Rectal smooth muscle tissue (tissue), 1 donor: ENCODE data around the gene MKNK2.
"Not testable (repeated sequence)": the region's sequence is repeated elsewhere in the genome, so short reads cannot be mapped to it uniquely, and the experiment has no call there.

Source experiments
- H3K27ac ChIP-seq: one replicate; pipeline ENCODE4 v1.7.0; 2013; ENCODE audit warnings: low read depth, low read length, inconsistent platforms
- H3K27me3 ChIP-seq: one replicate; pipeline ENCODE4 v1.7.0; 2013; ENCODE audit warnings: low read length; ENCODE audit not compliant: control insufficient read depth, insufficient read depth
- H3K36me3 ChIP-seq: one replicate; pipeline ENCODE4 v1.7.0; 2013; ENCODE audit warnings: low read length; ENCODE audit not compliant: control insufficient read depth, insufficient read depth
- H3K4me1 ChIP-seq: one replicate; pipeline ENCODE4 v1.7.0; 2013; ENCODE audit warnings: low read length; ENCODE audit not compliant: control insufficient read depth, insufficient read depth
- H3K4me3 ChIP-seq: one replicate; pipeline ENCODE4 v1.7.0; 2013; ENCODE audit warnings: low read length
- H3K9ac ChIP-seq: one replicate; pipeline ENCODE4 v1.7.0; 2013; ENCODE audit warnings: low read length

The MKNK2 gene

GRCh38 chr19:2050991-2051772 lies at the start of gene MKNK2:
MKNK2 (minus strand) TSS chr19:2051244; CDS start chr19:2050851, 393 bp downstream.
- Histone ChIP-seq H3K27me3 (no peaks in the 10 kb centered on the region), H3K9ac (peak within 1 kb of the TSS; percentile 96), H3K36me3 (peaks cover 6% of the 10 kb centered on the region), H3K4me3 (peak within 1 kb of the TSS; percentile 98), H3K27ac (peak within 1 kb of the TSS; percentile 95), H3K4me1 (peaks cover 30% of the 10 kb centered on the region)

- peaks cover 22% of the 10 kb centered on the region for H3K36me3 ChIP-seq
- H3K4me3 ChIP-seq, result no peak overlapping the region
- H3K27me3 ChIP-seq, result no peaks in the 10 kb centered on the region
- H3K9ac ChIP-seq, result no peak overlapping the region
- no peaks in the 10 kb centered on the region for H3K4me1 ChIP-seq
- H3K27ac ChIP-seq, result no peak overlapping the region
These were observed 49.6 kb upstream of the MKNK2 start for GRCh38 chr19:2100719-2101061.

- no peak overlapping the region for H3K4me3 ChIP-seq
- H3K4me1 ChIP-seq, result no peaks in the 10 kb centered on the region
- H3K27ac ChIP-seq, result no peak overlapping the region
- H3K36me3 ChIP-seq, result peaks cover 22% of the 10 kb centered on the region
- no peak overlapping the region for H3K9ac ChIP-seq
- no peaks in the 10 kb centered on the region for H3K27me3 ChIP-seq
These were observed 49.1 kb upstream of the MKNK2 start for GRCh38 chr19:2099937-2100718.

GRCh38 chr19:2099054-2099501 lies 48.0 kb upstream of the MKNK2 start:
- Histone ChIP-seq H3K4me3 (no peak overlapping the region), H3K27ac (no peak overlapping the region), H3K9ac (no peak overlapping the region), H3K4me1 (no peaks in the 10 kb centered on the region), H3K36me3 (peaks cover 19% of the 10 kb centered on the region), H3K27me3 (no peaks in the 10 kb centered on the region)

GRCh38 chr19:2097886-2098327 lies 46.9 kb upstream of the MKNK2 start:
- H3K27ac ChIP-seq, result no peak overlapping the region
- no peak overlapping the region for H3K9ac ChIP-seq
- H3K36me3 ChIP-seq, result peaks cover 15% of the 10 kb centered on the region
- peaks cover 9% of the 10 kb centered on the region for H3K4me1 ChIP-seq
- no peaks in the 10 kb centered on the region for H3K27me3 ChIP-seq
- H3K4me3 ChIP-seq, result no peak overlapping the region

- peaks cover 9% of the 10 kb centered on the region for H3K4me1 ChIP-seq
- peaks cover 15% of the 10 kb centered on the region for H3K36me3 ChIP-seq
- H3K27ac ChIP-seq, result peak overlapping the region; percentile 66
- peak overlapping the region; percentile 75 for H3K4me3 ChIP-seq
- no peaks in the 10 kb centered on the region for H3K27me3 ChIP-seq
- no peak overlapping the region for H3K9ac ChIP-seq
These were observed 46.3 kb upstream of the MKNK2 start for GRCh38 chr19:2097203-2097885.

GRCh38 chr19:2096480-2097202 lies 45.6 kb upstream of the MKNK2 start, which contains the start of gene IZUMO4:
IZUMO4 (plus strand) TSS chr19:2096915; CDS start chr19:2096946, 31 bp downstream.
- peaks cover 9% of the 10 kb centered on the region for H3K4me1 ChIP-seq
- peak within 1 kb of the TSS; percentile 95 for H3K27ac ChIP-seq
- peak within 1 kb of the TSS; percentile 68 for H3K9ac ChIP-seq
- H3K36me3 ChIP-seq, result peaks cover 15% of the 10 kb centered on the region
- peak within 1 kb of the TSS; percentile 75 for H3K4me3 ChIP-seq
- H3K27me3 ChIP-seq, result no peaks in the 10 kb centered on the region

- Histone ChIP-seq H3K4me3 (peak within 1 kb of the TSS; percentile 75), H3K27me3 (no peaks in the 10 kb centered on the region), H3K27ac (peak within 1 kb of the TSS; percentile 95), H3K4me1 (peaks cover 10% of the 10 kb centered on the region), H3K9ac (peak within 1 kb of the TSS; percentile 68), H3K36me3 (peaks cover 12% of the 10 kb centered on the region)
These were observed 45.0 kb upstream of the MKNK2 start, which contains the start of gene MOB3A for GRCh38 chr19:2096034-2096479. MOB3A (minus strand) TSS chr19:2096326; CDS start chr19:2078560, 17,766 bp downstream.

GRCh38 chr19:2091926-2092525 lies 41.0 kb upstream of the MKNK2 start:
- H3K27me3 ChIP-seq, H3K4me3 ChIP-seq, H3K27ac ChIP-seq, H3K36me3 ChIP-seq, H3K9ac ChIP-seq: not testable (repeated sequence)
- peaks cover 20% of the 10 kb centered on the region for H3K4me1 ChIP-seq

- Histone ChIP-seq H3K27me3 (no peaks in the 10 kb centered on the region), H3K27ac (peak overlapping the region; percentile 22), H3K9ac (no peak overlapping the region), H3K4me3 (no peak overlapping the region), H3K36me3 (peaks cover 2% of the 10 kb centered on the region), H3K4me1 (peaks cover 20% of the 10 kb centered on the region)
These were observed 38.6 kb upstream of the MKNK2 start for GRCh38 chr19:2089727-2090053.

GRCh38 chr19:2089001-2089711 lies 38.1 kb upstream of the MKNK2 start:
- peaks cover 20% of the 10 kb centered on the region for H3K4me1 ChIP-seq
- H3K27me3 ChIP-seq, result no peaks in the 10 kb centered on the region
- no peak overlapping the region for H3K9ac ChIP-seq
- H3K36me3 ChIP-seq, result peaks cover 2% of the 10 kb centered on the region
- peak overlapping the region; percentile 17 for H3K27ac ChIP-seq
- H3K4me3 ChIP-seq, result no peak overlapping the region
